Activated naive CD8-positive, alpha-beta T cell treated with anti-CD3 and anti-CD28 coated beads, Interleukin-2, amount 10 ng/mL, durations not matched to agents 7 days and 5 days (primary cell): Measurements from ENCODE around the gene EDA. TPM values are rescaled to one million over a fixed set of nuclear protein-coding genes. Genes with fewer than 3 reads are reported as not detected.

Experiments
- ATAC-seq: fragments of 150-1000 bp; cut with Tn5 transposase; one replicate; pipeline ENCODE4 v1.10.0; 2021; ENCODE audit warnings: low read depth, moderate library complexity
- POLR2A ChIA-PET: fragments of 350-600 bp; sonication (Branson Sonifier 250); formaldehyde crosslinking; loops from one replicate; lab custom pipeline; 2021; ENCODE audit warnings: antibody characterized with exemption; lab: Charles Lee
- DNase-seq: peaks from one replicate; pipeline ENCODE4 v3.0.0; 2021
- H3K27ac Mint-ChIP-seq: one replicate; pipeline ENCODE4 v1.8.0; 2022; ENCODE audit warnings: mild to moderate bottlenecking, mixed read lengths
- H3K27me3 Mint-ChIP-seq: one replicate; pipeline ENCODE4 v1.8.0; 2022; ENCODE audit warnings: mild to moderate bottlenecking, moderate library complexity, mixed read lengths
- H3K36me3 Mint-ChIP-seq: one replicate; pipeline ENCODE4 v1.8.0; 2021; ENCODE audit warnings: mild to moderate bottlenecking, mixed read lengths
- H3K4me1 Mint-ChIP-seq: one replicate; pipeline ENCODE4 v1.8.0; 2021; ENCODE audit warnings: mixed read lengths
- H3K4me3 Mint-ChIP-seq: one replicate; pipeline ENCODE4 v1.8.0; 2022; ENCODE audit warnings: mild to moderate bottlenecking, moderate library complexity, mixed read lengths
- H3K9me3 Mint-ChIP-seq: one replicate; pipeline ENCODE4 v1.8.0; 2021; ENCODE audit warnings: mixed read lengths
- total RNA-seq, 2 experiments: library from RNA; stranded (reverse); gene quantifications; one replicate each; pipeline ENCODE4 v1.2.3, GENCODE V29; 2021

EDA gene
- total RNA-seq, 2 experiments from 2014 or later = 0.94 to 2.3 TPM

DNA sequence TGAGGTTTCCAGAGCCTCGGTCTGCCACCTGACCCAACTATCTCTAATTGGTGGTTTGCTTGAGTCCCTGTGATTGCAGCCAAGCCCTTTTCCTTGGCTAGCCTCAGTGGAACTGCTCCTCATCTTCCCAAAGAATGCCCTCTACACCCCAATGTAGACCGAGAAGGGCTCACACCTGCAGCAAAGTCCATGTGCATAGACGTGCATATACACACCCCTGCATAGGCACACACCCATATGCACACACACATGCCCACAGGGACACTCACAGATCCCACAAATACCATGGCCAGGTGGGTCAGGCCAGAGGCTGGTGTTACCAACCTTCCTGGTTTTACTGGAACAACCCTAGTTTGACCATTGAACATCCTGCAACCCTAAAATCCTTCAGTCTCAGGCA, 433.5 kb downstream of the EDA start:
- Mint-ChIP-seq H3K9me3 (no peaks in the 10 kb centered on the region), H3K36me3 (no peaks in the 10 kb centered on the region), H3K27me3 (peaks cover 1% of the 10 kb centered on the region), H3K4me1 (no peaks in the 10 kb centered on the region), H3K27ac (no peak overlapping the region), H3K4me3 (no peak overlapping the region)
- no peak for ATAC-seq
- DNase-seq = no peak
- POLR2A ChIA-PET = no interaction called here

DNA sequence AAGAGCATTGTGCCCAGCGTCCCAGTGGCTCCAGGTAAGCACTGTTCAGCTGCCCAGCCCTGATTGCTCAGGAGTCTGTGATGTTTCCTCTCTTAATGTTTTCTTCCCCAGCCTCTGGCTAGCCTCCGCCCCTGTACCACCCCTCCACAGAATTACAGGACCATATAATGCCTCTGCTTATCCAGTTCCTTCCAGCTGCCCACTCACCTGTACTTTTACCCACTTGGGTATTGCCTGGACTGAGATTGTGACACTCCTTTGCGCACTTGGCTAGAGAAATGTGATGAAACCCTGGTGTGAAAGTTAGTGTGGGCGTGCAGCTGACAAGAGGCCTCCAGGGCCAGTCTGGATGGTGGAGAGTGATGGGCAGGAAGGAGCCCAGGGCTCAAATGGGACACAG, 434.0 kb downstream of the EDA start, which contains the start of gene AWAT2:
AWAT2 (minus strand) TSS at position 14 of the 400 bp plus-strand sequence; CDS start at position 8, 6 bp downstream.
- DNase-seq (no peak), ATAC-seq (no peak)
- H3K9me3 Mint-ChIP-seq = no peaks in the 10 kb centered on the region
- peaks cover 1% of the 10 kb centered on the region for H3K27me3 Mint-ChIP-seq
- H3K4me3 Mint-ChIP-seq = no peak within 1 kb of the TSS
- H3K27ac Mint-ChIP-seq = no peak within 1 kb of the TSS
- H3K36me3 Mint-ChIP-seq = no peaks in the 10 kb centered on the region
- H3K4me1 Mint-ChIP-seq = no peaks in the 10 kb centered on the region
- POLR2A ChIA-PET = no interaction called here

GRCh38 chrX:70052895-70053615, 437.1 kb downstream of the EDA start:
- Mint-ChIP-seq H3K9me3 (no peaks in the 10 kb centered on the region), H3K27me3 (peaks cover 1% of the 10 kb centered on the region), H3K4me3 (no peak overlapping the region), H3K36me3 (no peaks in the 10 kb centered on the region), H3K27ac (no peak overlapping the region), H3K4me1 (no peaks in the 10 kb centered on the region)
- POLR2A ChIA-PET = no interaction called here
- DNase-seq (no peak), ATAC-seq (no peak)

DNA sequence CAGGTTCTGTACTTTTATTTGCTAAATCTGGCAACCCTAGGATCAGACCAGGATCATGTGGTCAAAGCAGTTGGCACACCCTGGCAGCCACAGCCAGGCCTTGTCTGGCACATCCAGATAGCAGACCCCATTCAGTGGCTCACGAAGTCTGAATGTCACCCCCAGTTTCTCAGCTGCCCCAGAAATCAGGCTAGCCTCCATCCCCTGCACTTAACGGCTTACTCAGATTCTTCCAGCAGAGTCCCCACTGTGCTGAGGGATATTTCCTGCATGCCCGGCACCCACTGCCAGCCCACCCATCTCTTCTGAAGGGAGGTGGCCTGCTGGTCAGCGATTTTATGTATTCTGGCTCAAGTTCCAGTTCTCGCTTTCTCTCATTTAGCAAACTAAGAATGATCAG, 438.5 kb downstream of the EDA start:
- Mint-ChIP-seq H3K4me1 (no peaks in the 10 kb centered on the region), H3K27ac (no peak overlapping the region), H3K27me3 (peaks cover 1% of the 10 kb centered on the region), H3K36me3 (no peaks in the 10 kb centered on the region), H3K9me3 (no peaks in the 10 kb centered on the region), H3K4me3 (no peak overlapping the region)
- DNase-seq (no peak), ATAC-seq (no peak)
- POLR2A ChIA-PET = no interaction called here

GRCh38 chrX:70062076-70062475, 446.2 kb downstream of the EDA start, which contains the start of gene OTUD6A:
OTUD6A (plus strand) TSS chrX:70062457; CDS start chrX:70062525, 68 bp downstream.
- Mint-ChIP-seq H3K4me3 (no peak within 1 kb of the TSS), H3K36me3 (no peaks in the 10 kb centered on the region), H3K27me3 (no peaks in the 10 kb centered on the region), H3K9me3 (no peaks in the 10 kb centered on the region), H3K27ac (no peak within 1 kb of the TSS), H3K4me1 (no peaks in the 10 kb centered on the region)
- POLR2A ChIA-PET = no interaction called here
- DNase-seq = no peak
- ATAC-seq = no peak

GRCh38 chrX:70062961-70063550, 447.1 kb downstream of the EDA start:
- DNase-seq (no peak), ATAC-seq (no peak)
- Mint-ChIP-seq H3K36me3 (no peaks in the 10 kb centered on the region), H3K27me3 (no peaks in the 10 kb centered on the region), H3K4me1 (no peaks in the 10 kb centered on the region), H3K9me3 (no peaks in the 10 kb centered on the region), H3K4me3 (no peak overlapping the region), H3K27ac (no peak overlapping the region)
- POLR2A ChIA-PET = no interaction called here

DNA sequence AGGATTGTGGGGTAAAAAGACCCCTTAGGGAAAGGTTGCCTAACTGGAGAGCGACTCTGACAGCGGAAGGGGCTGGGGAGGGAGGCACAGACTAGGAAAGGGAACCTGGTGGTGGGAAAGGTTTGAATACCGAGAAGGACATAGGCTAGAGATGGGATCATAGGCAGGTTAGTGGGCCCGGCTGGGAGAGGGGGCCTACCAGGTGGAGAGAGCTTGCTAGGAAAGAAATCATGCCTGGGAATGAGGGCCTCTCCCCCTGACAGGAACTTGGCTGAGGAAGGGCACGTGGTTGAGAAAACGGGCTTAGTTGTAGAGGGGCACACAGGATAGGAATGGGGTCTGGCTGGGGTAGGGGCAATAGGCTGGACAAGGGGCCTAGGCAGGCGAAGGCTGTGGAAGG, 450.7 kb downstream of the EDA start:
- POLR2A ChIA-PET = no interaction called here
- Mint-ChIP-seq H3K4me3 (no peak overlapping the region), H3K36me3 (no peaks in the 10 kb centered on the region), H3K4me1 (no peaks in the 10 kb centered on the region), H3K9me3 (no peaks in the 10 kb centered on the region), H3K27ac (no peak overlapping the region), H3K27me3 (no peaks in the 10 kb centered on the region)
- no peak for ATAC-seq
- DNase-seq = no peak

GRCh38 chrX:70079297-70079696, 463.4 kb downstream of the EDA start:
- DNase-seq = no peak
- ATAC-seq = no peak
- H3K4me1 Mint-ChIP-seq = no peaks in the 10 kb centered on the region
- no peak overlapping the region for H3K27ac Mint-ChIP-seq
- POLR2A ChIA-PET = no interaction called here
- H3K27me3 Mint-ChIP-seq = no peaks in the 10 kb centered on the region
- no peaks in the 10 kb centered on the region for H3K9me3 Mint-ChIP-seq
- H3K4me3 Mint-ChIP-seq = no peak overlapping the region
- no peaks in the 10 kb centered on the region for H3K36me3 Mint-ChIP-seq

GRCh38 chrX:70079870-70080269, 464.0 kb downstream of the EDA start:
- no peaks in the 10 kb centered on the region for H3K9me3 Mint-ChIP-seq
- H3K36me3 Mint-ChIP-seq = no peaks in the 10 kb centered on the region
- H3K27ac Mint-ChIP-seq = no peak overlapping the region
- H3K27me3 Mint-ChIP-seq = no peaks in the 10 kb centered on the region
- POLR2A ChIA-PET = no interaction called here
- no peak overlapping the region for H3K4me3 Mint-ChIP-seq
- no peaks in the 10 kb centered on the region for H3K4me1 Mint-ChIP-seq
- no peak for ATAC-seq
- DNase-seq = no peak

GRCh38 chrX:70082723-70083122, 466.8 kb downstream of the EDA start:
- H3K27ac Mint-ChIP-seq = no peak overlapping the region
- DNase-seq = no peak
- H3K36me3 Mint-ChIP-seq = no peaks in the 10 kb centered on the region
- ATAC-seq = no peak
- H3K9me3 Mint-ChIP-seq = no peaks in the 10 kb centered on the region
- no peaks in the 10 kb centered on the region for H3K27me3 Mint-ChIP-seq
- H3K4me3 Mint-ChIP-seq = no peak overlapping the region
- H3K4me1 Mint-ChIP-seq = no peaks in the 10 kb centered on the region
- POLR2A ChIA-PET = no interaction called here

DNA sequence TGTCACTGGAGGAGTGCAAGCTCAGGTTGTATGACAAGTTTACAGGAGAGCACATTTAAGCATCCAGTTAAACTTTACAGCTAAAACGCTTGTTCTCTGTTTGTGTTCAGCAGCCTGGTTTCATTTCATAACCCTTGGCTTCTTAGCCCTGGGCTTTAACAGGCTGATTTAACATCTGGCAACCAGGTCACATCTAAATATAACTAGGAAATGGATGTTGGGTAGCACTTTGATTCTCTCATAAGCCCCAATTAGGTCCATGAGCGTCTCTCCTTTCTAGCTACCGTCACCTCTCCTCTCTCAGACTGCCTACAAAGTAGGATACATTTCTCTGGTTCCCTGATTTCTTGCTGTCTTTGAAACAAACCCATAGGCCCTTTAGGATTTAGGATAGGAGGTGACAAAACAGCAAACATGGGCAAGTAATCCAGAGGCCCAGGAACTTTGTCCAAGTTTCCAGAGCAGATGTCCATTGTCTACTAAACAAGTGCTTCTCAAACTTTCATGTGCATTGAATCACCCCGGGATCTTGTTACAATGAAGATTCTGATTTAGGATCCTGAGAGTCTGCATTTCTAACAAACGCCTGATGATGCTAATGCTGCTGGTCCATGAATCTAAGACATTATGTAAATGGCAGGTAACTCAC, 468.8 kb downstream of the EDA start:
- H3K36me3 Mint-ChIP-seq = no peaks in the 10 kb centered on the region
- no peak for DNase-seq
- H3K27me3 Mint-ChIP-seq = peaks cover 4% of the 10 kb centered on the region
- H3K4me1 Mint-ChIP-seq = peaks cover 1% of the 10 kb centered on the region
- H3K4me3 Mint-ChIP-seq = no peak overlapping the region
- POLR2A ChIA-PET = no interaction called here
- no peak overlapping the region for H3K27ac Mint-ChIP-seq
- no peaks in the 10 kb centered on the region for H3K9me3 Mint-ChIP-seq
- no peak for ATAC-seq

- H3K27ac Mint-ChIP-seq = no peak overlapping the region
- ATAC-seq = no peak
- no peak overlapping the region for H3K4me3 Mint-ChIP-seq
- H3K27me3 Mint-ChIP-seq = peaks cover 4% of the 10 kb centered on the region
- H3K4me1 Mint-ChIP-seq = peaks cover 2% of the 10 kb centered on the region
- no peaks in the 10 kb centered on the region for H3K9me3 Mint-ChIP-seq
- no peaks in the 10 kb centered on the region for H3K36me3 Mint-ChIP-seq
- no peak for DNase-seq
- POLR2A ChIA-PET = no interaction called here
These were observed 472.1 kb downstream of the EDA start for GRCh38 chrX:70087857-70088630.

GRCh38 chrX:70088751-70089150, 472.8 kb downstream of the EDA start:
- ATAC-seq (no peak), DNase-seq (no peak)
- Mint-ChIP-seq H3K27ac (no peak overlapping the region), H3K9me3 (no peaks in the 10 kb centered on the region), H3K4me3 (no peak overlapping the region), H3K4me1 (peaks cover 2% of the 10 kb centered on the region), H3K27me3 (peaks cover 4% of the 10 kb centered on the region), H3K36me3 (no peaks in the 10 kb centered on the region)
- POLR2A ChIA-PET = no interaction called here
